A172 (cell line): Measurements from ENCODE around the gene GABRA5. TPM values are rescaled to one million over a fixed set of nuclear protein-coding genes. Genes with fewer than 3 reads are reported as not detected.
"Not testable (repeated sequence)": the region's sequence is repeated elsewhere in the genome, so short reads cannot be mapped to it uniquely, and the experiment has no call there.

ENCODE experiments used
- DNase-seq: peaks from one replicate; pipeline ENCODE4 v3.0.0-alpha.2; 2015; ENCODE audit warnings: low spot score
- total RNA-seq: library from RNA; depleted of rRNA; stranded (reverse); fragments of >200 nt; shearing (Covaris generic); gene quantifications from 2 replicates; pipeline ENCODE4 v1.2.3, GENCODE V29; 2014

The GABRA5 gene
- total RNA-seq, 1 experiment from 2014 or later = not detected

DNA sequence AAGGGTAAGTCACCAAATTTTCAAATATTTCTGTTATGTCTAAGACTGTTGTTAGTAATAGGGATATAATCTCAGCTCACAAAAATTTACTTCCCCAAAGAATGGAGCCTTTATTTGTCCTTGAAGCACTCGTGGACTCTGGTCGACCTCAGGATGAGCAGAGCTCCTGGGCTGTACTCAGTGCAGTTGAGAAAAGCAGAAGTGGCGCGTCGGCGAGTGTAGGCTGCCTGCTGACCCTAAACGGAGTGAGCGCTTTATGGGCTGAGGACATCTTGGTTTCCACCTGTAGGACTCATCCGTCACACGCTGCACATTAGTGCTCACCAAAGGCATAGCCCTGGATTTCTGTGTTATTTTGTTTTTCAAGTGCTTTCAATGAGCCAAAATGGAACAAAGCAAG lies 11.0 kb downstream of the GABRA5 start:
- no peak for DNase-seq

DNA sequence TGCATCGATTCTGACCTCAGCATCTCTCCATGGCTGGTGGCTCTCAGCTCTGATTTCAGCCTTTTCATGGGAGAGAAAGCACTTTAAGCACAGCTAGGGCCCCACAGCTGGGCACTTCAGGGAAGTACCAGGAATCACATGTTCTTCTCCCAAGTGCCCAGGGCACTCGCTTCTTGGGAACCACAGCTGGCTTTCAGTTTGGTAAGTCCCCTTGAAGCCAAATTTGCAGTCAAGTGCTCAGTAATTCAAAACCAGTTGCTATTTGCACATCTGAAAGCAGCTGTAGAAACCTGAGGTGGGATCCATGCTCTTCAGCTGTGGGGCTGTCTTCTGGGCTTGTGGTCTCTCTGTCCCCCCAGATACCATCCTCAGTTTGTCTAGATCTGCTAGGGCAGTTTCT lies 12.8 kb downstream of the GABRA5 start:
- no peak for DNase-seq

DNA sequence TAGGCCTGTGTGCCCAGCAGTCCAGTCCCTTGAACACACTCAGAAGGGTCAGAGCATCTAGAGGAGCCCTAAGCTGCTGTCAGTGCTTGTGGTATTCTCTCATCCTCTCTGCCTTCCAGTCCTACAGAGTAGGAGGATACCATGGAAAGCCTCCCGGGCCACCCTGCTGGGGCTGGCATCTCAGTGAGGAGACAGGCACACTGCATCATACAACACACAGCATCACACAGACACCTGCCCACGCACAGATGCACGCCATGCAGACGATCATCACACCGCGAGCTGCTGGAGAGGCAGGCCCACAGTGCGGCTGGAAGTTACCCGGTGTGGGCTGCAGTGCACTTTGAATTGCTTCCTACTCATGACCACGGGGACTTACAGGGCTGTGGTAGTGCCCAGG lies 15.2 kb downstream of the GABRA5 start:
- no peak for DNase-seq

GRCh38 chr15:26882616-26883365 lies 15.9 kb downstream of the GABRA5 start:
- no peak for DNase-seq

DNA sequence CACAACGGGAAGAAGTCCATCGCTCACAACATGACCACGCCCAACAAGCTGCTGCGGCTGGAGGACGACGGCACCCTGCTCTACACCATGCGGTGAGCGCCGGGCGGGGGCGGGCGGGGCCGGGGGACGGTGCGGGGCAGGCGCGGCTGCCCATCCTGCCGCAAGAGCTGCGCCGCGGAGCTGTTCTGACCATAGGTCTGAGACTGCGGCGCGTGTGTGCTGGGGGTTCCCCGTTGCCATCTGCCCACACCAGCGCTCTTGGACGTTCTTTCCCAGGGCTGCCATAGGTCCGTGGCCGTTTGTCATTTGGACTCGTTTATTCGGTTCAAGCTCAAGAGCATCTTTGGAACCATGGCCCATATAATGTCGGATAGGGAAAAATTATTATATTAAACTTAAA lies 16.6 kb downstream of the GABRA5 start:
- no peak for DNase-seq

GRCh38 chr15:26886566-26886965 lies 19.7 kb downstream of the GABRA5 start:
- DNase-seq = no peak

- DNase-seq = no peak
Observed at GRCh38 chr15:26887926-26888666, 21.2 kb downstream of the GABRA5 start.

DNA sequence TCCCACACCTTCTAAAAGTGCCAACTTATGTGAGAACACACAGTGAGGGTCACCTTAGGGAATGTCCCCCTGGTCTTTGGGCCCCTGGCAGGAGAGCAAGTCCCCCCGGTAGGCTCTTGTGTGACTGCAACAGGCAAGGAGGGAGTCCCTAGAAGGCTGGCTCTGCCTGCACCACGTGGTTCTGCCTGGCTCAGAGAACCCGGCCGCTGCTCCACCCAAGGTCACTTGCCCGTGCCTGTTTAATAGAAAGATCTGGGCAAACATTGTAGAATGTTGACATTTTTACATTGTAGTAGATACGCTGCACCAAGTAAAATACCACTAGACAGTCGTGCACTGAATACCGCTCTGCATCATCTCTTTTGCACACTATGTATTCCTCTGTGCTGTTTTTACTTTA lies 21.9 kb downstream of the GABRA5 start:
- no peak for DNase-seq

DNA sequence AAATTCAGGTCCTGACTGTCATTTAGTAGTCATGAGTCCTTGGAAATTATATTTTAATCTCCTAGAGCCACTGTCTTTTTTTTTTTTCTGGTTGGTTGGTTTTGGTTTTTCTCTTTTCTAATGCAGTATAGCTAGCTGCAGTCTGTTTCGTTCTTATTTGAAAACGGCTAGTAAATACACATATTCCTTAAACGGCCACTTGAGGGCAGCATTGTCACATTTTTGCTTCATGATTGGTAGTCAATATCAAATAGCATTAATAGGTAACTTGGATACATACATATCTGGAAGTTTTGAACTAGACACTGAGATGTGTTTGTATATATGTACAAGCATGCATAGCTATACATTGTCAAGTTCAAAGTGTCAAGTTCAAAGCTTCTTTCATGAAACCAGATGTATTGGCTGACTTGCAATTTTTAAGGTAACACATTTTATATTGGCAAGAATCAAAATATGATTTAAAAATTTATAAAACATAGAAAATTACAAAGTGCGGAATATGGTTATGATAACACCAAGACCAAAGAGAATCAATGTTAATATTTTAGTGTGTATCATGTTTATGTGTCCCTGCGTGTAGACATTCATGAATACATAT lies 22.5 kb downstream of the GABRA5 start:
- peak; percentile 49 for DNase-seq

- no peak for DNase-seq
Observed at GRCh38 chr15:26890451-26890850, 23.6 kb downstream of the GABRA5 start.

- no peak for DNase-seq
Observed at GRCh38 chr15:26890988-26891387, 24.1 kb downstream of the GABRA5 start.

DNA sequence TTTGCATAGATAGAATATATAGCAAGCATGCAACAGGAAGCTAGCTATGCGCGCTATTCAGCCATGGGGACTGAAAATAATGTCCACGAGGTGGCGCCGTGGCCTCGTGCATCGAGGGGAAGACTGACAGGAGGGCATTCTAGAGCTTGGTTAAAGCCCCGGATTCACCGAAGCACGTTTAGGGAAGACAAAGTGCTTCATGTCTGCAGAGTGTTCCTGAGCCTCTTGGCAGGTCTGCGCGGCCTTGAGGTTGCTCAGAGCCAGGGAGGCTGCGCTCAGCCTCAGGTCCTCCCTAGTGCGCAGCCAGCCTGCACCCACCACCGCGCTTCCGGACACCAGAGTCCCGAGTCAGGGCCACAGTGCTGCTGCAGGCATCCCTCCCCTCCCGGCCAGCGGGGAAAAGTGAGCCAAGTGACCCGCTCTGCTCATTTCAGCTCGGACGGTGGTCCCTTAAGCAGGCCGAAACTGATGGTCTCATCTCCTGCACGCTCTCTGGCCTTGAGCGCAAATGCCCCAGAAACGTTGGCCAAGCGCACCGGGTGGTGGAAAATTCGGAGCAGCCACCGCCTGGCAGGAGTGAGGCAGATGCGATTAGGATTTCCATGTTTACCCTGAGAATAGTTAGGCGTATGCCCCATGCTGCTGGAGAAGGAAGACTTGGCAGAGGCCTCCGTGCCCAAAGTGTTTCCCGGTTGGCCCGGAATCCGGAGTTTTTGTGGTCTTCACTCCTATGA lies 24.8 kb downstream of the GABRA5 start:
- peak; percentile 28 for DNase-seq

GRCh38 chr15:26892182-26892518 lies 25.3 kb downstream of the GABRA5 start:
- no peak for DNase-seq

GRCh38 chr15:26892678-26893077 lies 25.8 kb downstream of the GABRA5 start:
- no peak for DNase-seq

DNA sequence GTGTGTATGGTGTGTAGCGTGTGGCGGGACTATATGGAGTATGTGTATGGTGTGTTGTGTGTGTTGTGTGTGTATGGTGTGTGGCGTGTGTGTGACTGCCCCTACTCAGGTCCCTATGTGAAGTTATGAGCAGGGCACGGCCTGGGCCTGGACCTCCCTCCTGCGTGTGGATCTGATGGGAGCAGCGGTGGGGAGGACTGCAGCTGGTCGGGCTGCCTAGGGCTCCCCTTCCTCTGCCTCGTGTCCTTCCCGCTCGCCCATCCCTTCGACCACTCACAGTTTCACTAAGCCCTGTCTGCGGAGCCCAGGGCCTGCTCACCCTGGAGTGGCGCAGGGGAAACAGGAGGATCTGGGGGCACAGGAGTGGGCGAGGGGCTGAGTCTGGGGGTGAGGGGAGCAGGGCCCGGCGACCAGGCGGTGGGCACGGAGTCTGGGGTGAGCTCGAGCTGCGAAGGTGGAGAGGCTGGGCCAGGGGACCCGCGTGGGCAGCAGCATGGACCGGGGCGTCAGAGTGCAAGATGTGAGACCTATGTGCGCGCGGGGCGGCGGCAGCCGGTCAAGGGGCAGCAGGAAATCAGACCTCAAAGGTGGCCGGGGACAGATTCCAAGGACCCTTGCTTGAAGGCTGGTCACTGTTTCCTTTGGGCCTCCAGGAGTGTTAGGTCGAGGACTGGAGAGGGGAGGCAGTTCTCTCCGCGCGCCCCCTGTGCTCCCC lies 26.6 kb downstream of the GABRA5 start:
- DNase-seq = no peak

GRCh38 chr15:26894181-26894580 lies 27.3 kb downstream of the GABRA5 start:
- DNase-seq = no peak

GRCh38 chr15:26895346-26895745 lies 28.5 kb downstream of the GABRA5 start:
- DNase-seq = not testable (repeated sequence)

DNA sequence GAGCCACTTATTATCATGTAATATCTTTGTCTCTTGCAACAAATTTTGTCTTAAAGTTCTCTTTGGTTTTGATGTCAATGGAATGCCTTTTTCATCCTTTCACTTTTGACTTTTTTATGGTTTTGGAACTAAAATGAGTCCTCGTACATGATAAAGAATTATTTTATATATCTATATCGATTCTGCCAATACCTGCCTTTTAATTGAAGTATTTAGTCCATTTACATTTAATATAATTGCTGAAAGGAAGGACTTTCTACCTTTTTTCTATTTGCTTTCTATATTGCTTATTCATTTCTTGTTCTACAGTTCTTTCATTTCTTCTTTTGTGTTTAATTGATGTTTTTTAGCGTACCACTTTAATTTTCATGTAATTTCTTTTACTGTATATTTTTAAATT lies 32.8 kb downstream of the GABRA5 start:
- DNase-seq = no peak

GRCh38 chr15:26901041-26901440 lies 34.2 kb downstream of the GABRA5 start:
- no peak for DNase-seq

DNA sequence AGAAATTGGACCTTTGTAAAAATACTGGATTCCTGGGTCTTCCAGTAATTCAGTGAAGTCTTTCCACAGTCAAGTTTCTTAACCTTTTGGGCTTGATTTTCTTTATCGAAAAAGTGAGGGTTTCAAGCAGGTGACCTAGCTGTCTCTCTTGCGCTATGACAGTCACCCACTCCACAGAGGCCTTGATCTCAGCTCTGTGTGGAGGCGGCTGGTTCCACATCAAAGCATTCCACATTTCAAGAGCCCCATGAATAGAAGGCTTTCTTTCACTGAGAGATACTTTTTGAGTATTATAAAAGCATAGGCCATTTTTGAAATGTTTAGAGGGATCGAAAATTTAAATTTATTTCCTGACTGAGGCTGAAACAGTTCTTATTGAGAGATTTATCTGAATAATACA lies 43.9 kb downstream of the GABRA5 start:
- no peak for DNase-seq

DNA sequence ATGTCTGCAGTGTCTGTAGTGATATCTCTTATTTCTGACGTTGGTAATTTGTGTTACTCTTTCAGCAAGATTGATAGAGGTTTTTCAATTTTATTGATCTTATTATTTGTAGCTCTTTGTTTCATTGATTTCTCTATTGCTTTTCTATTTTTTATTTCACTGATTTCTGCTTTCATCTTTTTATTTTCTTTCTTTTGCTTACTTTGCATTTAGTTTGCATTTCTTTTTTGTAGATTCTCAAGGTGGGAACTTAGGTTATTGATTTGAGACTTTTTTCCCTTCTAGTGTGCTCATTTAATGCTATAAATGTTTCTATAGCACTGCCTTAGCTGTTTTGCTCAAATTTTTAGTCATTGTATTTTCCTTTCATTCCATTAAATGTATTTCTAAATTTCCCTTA lies 54.6 kb downstream of the GABRA5 start:
- DNase-seq = no peak

GRCh38 chr15:26926081-26926480 lies 59.2 kb downstream of the GABRA5 start:
- no peak for DNase-seq
